K562 (cell line): Measurements from ENCODE around the gene ITPKA. TPM values are rescaled to one million over a fixed set of nuclear protein-coding genes. Genes with fewer than 3 reads are reported as not detected.
A peak's percentile ranks its signal among the peaks of the same experiment; 100 is the strongest.

ENCODE experiments used
- ATF1 ChIP-seq, 2 experiments: fragments of 450-650 bp in 1 of 2; IDR thresholded peaks; 2 replicates each; pipeline ENCODE4 v1.6.1; 2016; ENCODE audit warnings: missing compliant biosample characterization in 1 of 2, missing genetic modification characterization in 1 of 2
- ATF3 ChIP-seq, 2 experiments: fragments of 450-650 bp in 1 of 2; sonication (generic) in 1 of 2; formaldehyde crosslinking in 1 of 2; IDR thresholded peaks in 1 of 2; conservative IDR thresholded peaks in 1 of 2; 2 replicates each; pipeline versions ENCODE4 v1.6.1 to v1.8.1; 2016 to 2023; ENCODE audit warnings: mild to moderate bottlenecking in 2 of 2, moderate library complexity in 2 of 2, inconsistent platforms in 1 of 2, missing genetic modification reagents in 1 of 2
- CCNT2 ChIP-seq: IDR thresholded peaks from 2 replicates; pipeline ENCODE4 v1.6.1; 2011; ENCODE audit warnings: borderline replicate concordance, low read depth, mild to moderate bottlenecking, moderate library complexity, mixed read lengths, low read length; ENCODE audit not compliant: insufficient read length; ENCODE audit errors: extremely low read depth
- CHD2 ChIP-seq: IDR thresholded peaks from 2 replicates; pipeline ENCODE4 v1.6.1; 2011; ENCODE audit warnings: low read depth, low read length
- CTBP1 ChIP-seq: fragments of 450-650 bp; IDR thresholded peaks from 2 replicates; pipeline ENCODE4 v1.6.1; 2016; ENCODE audit warnings: borderline replicate concordance
- FOXK2 ChIP-seq, 2 experiments: fragments of 450-650 bp; IDR thresholded peaks in 1 of 2; conservative IDR thresholded peaks in 1 of 2; 2 replicates each; pipeline ENCODE4 v1.6.1; 2016; ENCODE audit warnings: low read depth in 2 of 2, mild to moderate bottlenecking in 1 of 2
- FOXM1 ChIP-seq, 2 experiments: fragments of 450-650 bp in 1 of 2; sonication (generic) in 1 of 2; formaldehyde crosslinking in 1 of 2; IDR thresholded peaks; 2 replicates each; pipeline versions ENCODE4 v1.6.1 to v1.9.0; 2017 to 2022; ENCODE audit warnings: low read depth in 2 of 2, mild to moderate bottlenecking in 2 of 2, missing genetic modification reagents in 1 of 2, moderate library complexity in 1 of 2
- HCFC1 ChIP-seq: IDR thresholded peaks from 2 replicates; pipeline ENCODE4 v1.6.1; 2012; ENCODE audit warnings: low read depth, low read length, improper control_type of control experiment
- HDAC2 ChIP-seq: fragments of 450-650 bp; IDR thresholded peaks from 2 replicates; pipeline ENCODE4 v1.6.1; 2016; ENCODE audit warnings: mild to moderate bottlenecking
- ID3 ChIP-seq, 2 experiments: fragments of 250-450 bp in 1 of 2; fragments of 450-650 bp in 1 of 2; sonication (Bioruptor Pico) in 1 of 2; IDR thresholded peaks; 2 replicates each; pipeline versions ENCODE4 v1.6.1 to v1.8.0; 2016 to 2021; ENCODE audit warnings: mild to moderate bottlenecking in 2 of 2, moderate library complexity in 2 of 2, missing compliant biosample characterization in 1 of 2, missing genetic modification characterization in 1 of 2
- ILF3 ChIP-seq: fragments of 450-650 bp; IDR thresholded peaks from 2 replicates; pipeline ENCODE4 v1.6.1; 2018; ENCODE audit warnings: antibody characterized with exemption, mild to moderate bottlenecking, moderate library complexity, borderline replicate concordance
- MBD2 ChIP-seq: sonication (generic); IDR thresholded peaks from 2 replicates; pipeline ENCODE4 v1.6.1; 2016; ENCODE audit warnings: low read depth, borderline replicate concordance
- MLLT1 ChIP-seq, 2 experiments: fragments of 450-650 bp; IDR thresholded peaks; 2 replicates each; pipeline ENCODE4 v1.6.1; 2016
- NCOA4 ChIP-seq: fragments of 450-650 bp; IDR thresholded peaks from 2 replicates; pipeline ENCODE4 v1.6.1; 2018; ENCODE audit warnings: mild to moderate bottlenecking; ENCODE audit not compliant: partially characterized antibody
- RAD51 ChIP-seq: fragments of 450-650 bp; IDR thresholded peaks from 2 replicates; pipeline ENCODE4 v1.7.1; 2016; ENCODE audit warnings: low read depth, mild to moderate bottlenecking, borderline replicate concordance
- RBFOX2 ChIP-seq: fragments of 200-400 bp; formaldehyde crosslinking; IDR thresholded peaks from 2 replicates; pipeline ENCODE4 v1.6.1; 2017; ENCODE audit warnings: low read depth, mild to moderate bottlenecking, low read length, moderate library complexity
- SMAD4 ChIP-seq: fragments of 250-450 bp; sonication (Bioruptor Pico); conservative IDR thresholded peaks from 2 replicates; pipeline ENCODE4 v1.8.0; 2021; ENCODE audit warnings: inconsistent platforms, mild to moderate bottlenecking, moderate library complexity
- TOE1 ChIP-seq, 2 experiments: fragments of 450-650 bp in 1 of 2; sonication (generic) in 1 of 2; formaldehyde crosslinking in 1 of 2; IDR thresholded peaks; 2 replicates each; pipeline versions ENCODE4 v1.7.1 to v1.8.0; 2016 to 2022; ENCODE audit warnings: borderline replicate concordance in 2 of 2, mild to moderate bottlenecking in 2 of 2, antibody characterized with exemption in 1 of 2, inconsistent platforms in 1 of 2, low read depth in 1 of 2, missing genetic modification reagents in 1 of 2, moderate library complexity in 1 of 2
- ZBTB34 ChIP-seq: fragments of 250-450 bp; sonication (Bioruptor Pico); IDR thresholded peaks from 2 replicates; pipeline ENCODE4 v1.8.0; 2021; ENCODE audit warnings: mild to moderate bottlenecking, moderate library complexity
- ZNF589 ChIP-seq: fragments of 200-800 bp; sonication (Bioruptor generic); IDR thresholded peaks from 2 replicates; pipeline ENCODE4 v1.6.1; 2016; ENCODE audit warnings: low read depth, missing genetic modification characterization, missing compliant biosample characterization
- polyA plus RNA-seq, 8 experiments: library from polyadenylated mRNA; depleted of rRNA in 4 of 8; stranded (reverse) in 5 of 8; unstranded in 3 of 8; fragments of >200 nt; fragmentation: Nextera tagmentation in 2 of 8; fragmentation: Illumina TruSeq in 1 of 8; extraction: Ambion mirVana in 2 of 8; extraction: Trizol in 1 of 8; gene quantifications; 2 replicates each; pipeline versions ENCODE4 v1.2.1 to v1.2.3, GENCODE V29; 2011 to 2014; ENCODE audit warnings: inconsistent platforms in 1 of 8, missing spikeins in 1 of 8
- total RNA-seq, 7 experiments: library from RNA; depleted of rRNA in 6 of 7; stranded (reverse); fragments of >200 nt in 6 of 7; fragmentation: Illumina TruSeq in 2 of 7; extraction: Trizol in 2 of 7; gene quantifications; 2 replicates each; pipeline versions ENCODE4 v1.2.1 to v1.2.3, GENCODE V29; 2011 to 2021; ENCODE audit warnings: low replicate concordance in 1 of 7

ITPKA gene
- total and polyA plus RNA-seq, 9 of the 15 experiments (the other 6 are each of a cell fraction or from before 2014, with no cell fraction given) = 0.14 to 68.4 (median 11.5) TPM

GRCh38 chr15:41493205-41493901 is at the start of gene ITPKA (continued):
- TF ChIP-seq ATF3 (IDR thresholded peaks at IDR 0.05) (no peak), ATF3 (CRISPR knock-in tag; conservative IDR thresholded peaks at IDR 0.05) (0 out of 2 replicates have a peak, but pooled peaks have one; percentile 32), RAD51 (no peak), ATF1 (CRISPR knock-in tag; IDR thresholded peaks at IDR 0.05) (no peak), ATF1 (tag; IDR thresholded peaks at IDR 0.05) (0 out of 2 replicates have a peak, but pooled peaks have one; percentile 24), SMAD4 (CRISPR knock-in tag) (peak; percentile 41; the same call in 1 of the 2 replicates), MBD2 (no peak), FOXM1 (IDR thresholded peaks at IDR 0.05; ENCODE audit: low read depth) (no peak), FOXM1 (CRISPR knock-in tag; IDR thresholded peaks at IDR 0.05; ENCODE audit: low read depth) (peak; percentile 52; the same call in 1 of the 2 replicates), CHD2 (no peak; the same call in 1 of the 2 replicates), CTBP1 (no peak), ID3 (CRISPR knock-in tag; IDR thresholded peaks at IDR 0.05) (no peak), ID3 (tag; IDR thresholded peaks at IDR 0.05) (peak; percentile 60), MLLT1 (IDR thresholded peaks at IDR 0.05) (0 out of 4 replicates have a peak, but pooled peaks of 1 of the 2 experiments have one; percentile 47), HCFC1 (peak; percentile 11; the same call in 1 of the 2 replicates), ZBTB34 (CRISPR knock-in tag) (no peak), NCOA4 (no peak), HDAC2 (peak; percentile 44; the same call in 1 of the 2 replicates), TOE1 (IDR thresholded peaks at IDR 0.05; ENCODE audit: borderline replicate concordance) (peak; percentile 50; the same call in 1 of the 2 replicates), TOE1 (CRISPR knock-in tag; IDR thresholded peaks at IDR 0.05; ENCODE audit: borderline replicate concordance, low read depth) (no peak), CCNT2 (no peak), ZNF589 (0 out of 2 replicates have a peak, but pooled peaks have one; percentile 56), FOXK2 (conservative IDR thresholded peaks at IDR 0.05 in 1 of 2, IDR thresholded peaks at IDR 0.05 in 1 of 2; ENCODE audit: low read depth in 2 of 2) (no peak), ILF3 (no peak), RBFOX2 (peak; percentile 91)
